Measurements from ENCODE around the gene EREG.
A peak's percentile ranks its signal among the peaks of the same experiment; 100 is the strongest.

The EREG gene, protein sequence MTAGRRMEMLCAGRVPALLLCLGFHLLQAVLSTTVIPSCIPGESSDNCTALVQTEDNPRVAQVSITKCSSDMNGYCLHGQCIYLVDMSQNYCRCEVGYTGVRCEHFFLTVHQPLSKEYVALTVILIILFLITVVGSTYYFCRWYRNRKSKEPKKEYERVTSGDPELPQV

DNA sequence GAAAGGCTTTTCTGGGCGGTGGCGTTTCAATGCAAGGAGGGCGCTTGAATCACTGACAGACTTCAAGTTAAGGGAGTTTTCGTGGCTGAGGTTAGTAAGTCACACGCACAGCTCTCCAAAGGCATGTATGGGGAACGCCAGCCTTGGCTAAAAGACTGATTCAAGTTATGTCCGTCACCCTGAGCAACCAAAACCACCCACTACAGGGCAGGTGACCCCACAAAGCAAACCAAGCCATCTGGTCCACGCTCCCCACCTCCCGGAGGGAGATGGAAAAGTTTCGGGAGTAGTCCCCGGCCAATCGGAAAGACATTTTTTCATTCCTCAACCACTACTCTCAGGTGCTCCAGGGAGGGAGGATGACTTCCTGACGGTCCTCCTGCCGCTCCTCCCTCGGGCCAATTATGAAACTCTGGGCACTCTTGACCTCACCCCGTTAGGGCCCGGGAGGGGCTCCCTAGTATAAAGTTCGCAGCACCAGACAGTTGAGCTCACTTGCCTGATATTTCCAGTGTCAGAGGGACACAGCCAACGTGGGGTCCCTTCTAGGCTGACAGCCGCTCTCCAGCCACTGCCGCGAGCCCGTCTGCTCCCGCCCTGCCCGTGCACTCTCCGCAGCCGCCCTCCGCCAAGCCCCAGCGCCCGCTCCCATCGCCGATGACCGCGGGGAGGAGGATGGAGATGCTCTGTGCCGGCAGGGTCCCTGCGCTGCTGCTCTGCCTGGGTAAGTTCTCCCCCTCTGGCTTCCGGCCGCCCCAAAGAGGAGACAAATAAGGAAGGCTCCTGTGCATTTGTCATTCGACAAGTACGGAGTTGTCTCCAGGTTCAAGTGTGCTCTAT lies at the start of gene EREG:
Gene EREG (plus strand): TSS at position 494 of the 840 bp plus-strand sequence. CDS start 164 bp downstream, at position 658.
- peaks cover 9% of the 10 kb centered on the region for H3K4me1 Mint-ChIP-seq (ENCODE audit: low read depth)
- no peaks in the 10 kb centered on the region for H3K36me3 Mint-ChIP-seq (ENCODE audit: low read depth)
- DNase-seq (ENCODE audit: low spot score): peak; percentile 6
- no peaks in the 10 kb centered on the region for H3K9me3 Mint-ChIP-seq
- peak within 1 kb of the TSS; percentile 76 for H3K4me3 Mint-ChIP-seq
- H3K27me3 Mint-ChIP-seq (ENCODE audit: low read depth): peaks cover 50% of the 10 kb centered on the region
- no peak within 1 kb of the TSS for H3K27ac Mint-ChIP-seq

DNA sequence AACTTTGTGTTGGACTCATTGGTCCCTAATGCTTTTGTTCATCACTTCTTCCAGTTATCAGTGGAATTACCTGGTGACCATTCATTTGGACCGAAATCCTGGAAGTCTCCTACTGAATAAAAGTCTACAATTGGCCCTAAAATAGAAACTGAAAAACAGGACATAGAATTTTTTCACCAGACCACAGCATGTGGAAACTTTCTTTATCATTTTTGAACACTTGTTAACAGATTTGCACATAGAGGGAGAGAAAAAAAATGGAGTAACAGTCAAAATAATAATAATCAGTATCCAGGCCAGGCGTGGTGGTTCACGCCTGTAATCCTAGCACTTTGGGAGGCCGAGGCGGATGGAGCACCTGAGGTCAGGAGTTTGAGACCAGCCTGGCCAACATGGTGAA lies 49.6 kb upstream of the EREG start:
- Mint-ChIP-seq H3K4me3 (no peak overlapping the region), H3K36me3 (ENCODE audit: low read depth) (no peaks in the 10 kb centered on the region), H3K4me1 (ENCODE audit: low read depth) (peaks cover 2% of the 10 kb centered on the region), H3K27me3 (ENCODE audit: low read depth) (no peaks in the 10 kb centered on the region), H3K9me3 (no peaks in the 10 kb centered on the region), H3K27ac (no peak overlapping the region)
- no peak for DNase-seq (ENCODE audit: low spot score)

DNA sequence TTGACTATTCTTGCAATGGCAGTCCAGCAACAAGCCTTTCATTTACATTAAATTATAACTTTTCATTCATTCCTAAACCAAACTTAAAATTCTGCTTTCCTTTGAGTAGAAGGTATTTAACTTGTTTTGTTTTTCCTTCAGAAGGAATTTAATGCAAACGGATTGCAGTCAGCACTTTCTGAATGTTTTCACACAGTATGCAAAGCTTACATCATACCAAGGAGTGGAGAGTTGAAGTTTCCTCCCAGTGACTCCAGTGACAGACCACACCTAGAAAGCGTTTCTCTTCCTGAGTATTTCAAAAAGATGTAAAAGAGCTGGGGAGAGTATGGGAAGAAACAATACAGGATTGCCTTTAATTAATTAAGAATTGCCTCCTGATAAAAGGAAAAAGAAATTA lies 48.5 kb upstream of the EREG start:
- DNase-seq (ENCODE audit: low spot score): no peak
- Mint-ChIP-seq H3K27me3 (ENCODE audit: low read depth) (peaks cover 6% of the 10 kb centered on the region), H3K27ac (no peak overlapping the region), H3K36me3 (ENCODE audit: low read depth) (no peaks in the 10 kb centered on the region), H3K4me3 (no peak overlapping the region), H3K9me3 (no peaks in the 10 kb centered on the region), H3K4me1 (ENCODE audit: low read depth) (peaks cover 2% of the 10 kb centered on the region)

DNA sequence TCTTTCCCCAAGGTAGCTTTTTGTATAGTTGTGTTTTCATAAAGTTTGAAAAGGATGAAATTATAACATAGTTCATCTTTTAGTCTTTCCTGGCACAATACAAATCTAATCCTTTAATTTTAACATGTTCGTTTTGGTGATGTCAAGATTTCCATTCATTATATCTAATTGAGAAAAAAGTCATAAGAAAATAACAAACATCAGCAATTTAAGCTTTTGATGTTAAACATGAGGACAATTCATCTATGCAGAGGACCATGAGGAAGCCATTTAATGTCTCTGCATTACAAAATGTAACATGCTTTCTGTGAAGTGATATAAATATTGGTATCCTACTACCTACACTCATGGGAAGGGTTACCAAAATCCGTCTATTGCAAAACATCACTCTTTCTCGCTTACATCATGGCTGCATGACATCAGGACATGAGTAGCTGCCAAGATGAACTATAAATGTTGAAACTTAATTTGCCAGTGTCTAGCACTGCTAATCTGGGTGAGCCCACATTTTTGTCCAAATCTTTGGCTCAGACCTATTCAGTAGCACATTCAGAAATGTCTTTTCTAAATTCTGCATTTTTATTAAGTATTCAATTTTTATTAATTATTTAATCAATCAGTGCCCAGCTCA lies 47.2 kb upstream of the EREG start:
- Mint-ChIP-seq H3K36me3 (ENCODE audit: low read depth) (no peaks in the 10 kb centered on the region), H3K9me3 (no peaks in the 10 kb centered on the region), H3K4me1 (ENCODE audit: low read depth) (no peaks in the 10 kb centered on the region), H3K4me3 (no peak overlapping the region), H3K27ac (no peak overlapping the region), H3K27me3 (ENCODE audit: low read depth) (peaks cover 12% of the 10 kb centered on the region)
- no peak for DNase-seq (ENCODE audit: low spot score)

DNA sequence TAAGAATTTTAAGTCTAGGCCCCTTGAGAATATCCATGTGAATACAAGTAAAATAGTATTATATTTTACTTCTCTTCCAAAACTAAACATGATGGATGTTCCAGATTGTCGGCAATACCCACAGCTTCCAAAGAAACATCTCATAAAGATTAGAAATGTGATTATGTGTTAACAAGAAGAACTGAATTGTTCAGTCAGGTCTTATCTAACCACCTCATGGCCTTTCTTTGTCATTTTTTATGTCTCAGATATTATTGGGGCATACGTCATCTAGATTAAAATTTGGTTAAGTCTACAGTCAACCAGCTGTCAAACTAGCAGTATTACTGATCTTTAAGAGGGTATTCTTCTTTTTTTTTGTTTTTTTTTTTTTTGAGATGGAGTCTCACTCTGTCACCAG lies 46.7 kb upstream of the EREG start:
- H3K27ac Mint-ChIP-seq: no peak overlapping the region
- H3K4me1 Mint-ChIP-seq (ENCODE audit: low read depth): no peaks in the 10 kb centered on the region
- H3K27me3 Mint-ChIP-seq (ENCODE audit: low read depth): peaks cover 12% of the 10 kb centered on the region
- no peak overlapping the region for H3K4me3 Mint-ChIP-seq
- H3K36me3 Mint-ChIP-seq (ENCODE audit: low read depth): no peaks in the 10 kb centered on the region
- H3K9me3 Mint-ChIP-seq: no peaks in the 10 kb centered on the region
- no peak for DNase-seq (ENCODE audit: low spot score)

DNA sequence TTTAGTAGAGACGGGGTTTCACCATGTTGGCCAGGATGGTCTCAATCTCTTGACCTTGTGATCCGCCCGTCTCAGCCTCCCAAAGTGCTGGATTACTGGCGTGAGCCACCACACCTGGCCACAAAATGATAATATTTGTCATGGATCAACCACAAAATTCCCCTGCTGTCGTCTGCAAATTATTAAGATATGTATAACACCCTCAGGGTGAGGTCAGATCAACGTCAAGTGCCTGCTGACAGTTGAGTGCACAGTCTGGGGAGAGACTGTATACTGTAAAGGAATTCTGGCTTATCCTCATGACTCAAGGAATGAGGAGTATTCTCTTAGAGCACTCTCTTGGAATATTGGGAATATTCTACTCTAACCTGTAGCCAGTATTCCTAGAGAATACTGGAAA lies 45.5 kb upstream of the EREG start:
- no peaks in the 10 kb centered on the region for H3K4me1 Mint-ChIP-seq (ENCODE audit: low read depth)

DNA sequence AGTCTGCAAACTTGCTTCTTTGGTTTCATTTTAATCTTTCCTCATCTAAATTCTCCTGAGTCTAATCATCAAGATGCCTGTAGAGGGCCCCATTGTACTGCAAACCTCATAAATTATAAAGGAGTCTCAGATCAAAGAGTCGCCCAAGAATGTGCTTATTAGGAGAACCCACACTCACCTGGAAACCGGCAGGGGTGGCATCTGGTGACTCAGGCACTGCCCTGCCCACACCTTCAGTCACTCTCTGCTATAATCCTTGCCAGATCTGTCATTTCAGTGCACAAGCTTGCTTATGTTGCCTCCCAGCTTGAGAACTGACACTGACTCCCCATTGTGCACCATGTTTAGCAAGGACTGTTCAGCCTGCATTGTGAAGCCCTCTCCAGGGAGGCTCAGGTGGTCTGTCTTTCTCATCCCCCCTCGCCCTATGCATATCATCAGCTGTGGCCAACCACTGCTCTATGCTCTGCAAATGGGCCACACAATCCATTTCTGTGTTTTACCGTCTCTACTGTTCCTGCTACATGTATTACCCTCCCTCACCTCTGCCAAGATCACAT lies 44.3 kb upstream of the EREG start:
- peak; percentile 22 for DNase-seq (ENCODE audit: low spot score)
- H3K9me3 Mint-ChIP-seq: no peaks in the 10 kb centered on the region
- H3K27ac Mint-ChIP-seq: no peak overlapping the region
- H3K4me1 Mint-ChIP-seq (ENCODE audit: low read depth): no peaks in the 10 kb centered on the region
- H3K36me3 Mint-ChIP-seq (ENCODE audit: low read depth): no peaks in the 10 kb centered on the region
- no peak overlapping the region for H3K4me3 Mint-ChIP-seq
- H3K27me3 Mint-ChIP-seq (ENCODE audit: low read depth): peaks cover 21% of the 10 kb centered on the region

More for the DNA sequence above, 45.5 kb upstream of the EREG start:
- H3K4me3 Mint-ChIP-seq: no peak overlapping the region
- DNase-seq (ENCODE audit: low spot score): no peak
- no peaks in the 10 kb centered on the region for H3K36me3 Mint-ChIP-seq (ENCODE audit: low read depth)
- peaks cover 20% of the 10 kb centered on the region for H3K27me3 Mint-ChIP-seq (ENCODE audit: low read depth)
- H3K9me3 Mint-ChIP-seq: no peaks in the 10 kb centered on the region
- no peak overlapping the region for H3K27ac Mint-ChIP-seq

DNA sequence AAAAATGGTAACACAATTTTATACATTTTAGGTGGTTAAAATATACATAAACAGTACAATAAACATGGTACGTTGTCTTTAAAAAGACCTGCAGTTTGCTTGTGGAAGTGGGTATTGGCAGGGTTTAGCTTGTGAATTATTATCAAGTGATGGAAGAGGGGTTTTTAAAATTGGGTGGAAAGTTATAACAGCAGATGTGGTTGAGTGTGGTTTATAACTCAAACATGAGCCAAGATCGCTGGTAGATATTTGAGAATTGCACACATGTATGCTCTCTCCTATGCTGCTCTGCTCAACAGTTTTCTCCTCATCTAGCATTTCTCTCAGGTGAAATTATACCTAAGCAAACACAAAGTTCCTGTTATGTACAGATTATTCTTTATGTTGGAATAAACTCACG lies 42.6 kb upstream of the EREG start:
- no peak for DNase-seq (ENCODE audit: low spot score)
- H3K4me1 Mint-ChIP-seq (ENCODE audit: low read depth): no peaks in the 10 kb centered on the region

DNA sequence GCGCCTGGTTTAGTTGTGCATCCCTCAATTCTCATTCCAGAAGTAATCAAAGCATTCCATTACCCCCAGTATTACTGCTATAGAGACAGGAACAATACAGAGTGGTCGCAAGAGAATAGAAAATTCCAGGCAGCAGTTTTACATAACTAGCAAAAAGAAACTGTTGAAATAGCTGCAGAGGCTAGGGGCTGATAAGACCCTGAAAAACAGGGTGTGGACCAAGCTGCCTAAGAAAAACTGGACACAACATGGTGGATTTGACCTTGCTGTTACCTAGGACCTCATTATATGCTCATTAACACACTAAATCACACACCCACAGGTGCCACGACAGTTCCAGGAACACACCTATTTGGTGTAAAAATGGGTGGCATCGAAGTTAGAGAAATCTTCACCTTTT lies 41.3 kb upstream of the EREG start:
- Mint-ChIP-seq H3K27ac (no peak overlapping the region), H3K4me3 (no peak overlapping the region), H3K9me3 (no peaks in the 10 kb centered on the region), H3K27me3 (ENCODE audit: low read depth) (peaks cover 30% of the 10 kb centered on the region), H3K36me3 (ENCODE audit: low read depth) (no peaks in the 10 kb centered on the region), H3K4me1 (ENCODE audit: low read depth) (no peaks in the 10 kb centered on the region)
- no peak for DNase-seq (ENCODE audit: low spot score)

More for the DNA sequence above, 42.6 kb upstream of the EREG start:
- Mint-ChIP-seq H3K27ac (no peak overlapping the region), H3K9me3 (no peaks in the 10 kb centered on the region), H3K4me3 (no peak overlapping the region), H3K27me3 (ENCODE audit: low read depth) (peaks cover 24% of the 10 kb centered on the region), H3K36me3 (ENCODE audit: low read depth) (no peaks in the 10 kb centered on the region)

DNA sequence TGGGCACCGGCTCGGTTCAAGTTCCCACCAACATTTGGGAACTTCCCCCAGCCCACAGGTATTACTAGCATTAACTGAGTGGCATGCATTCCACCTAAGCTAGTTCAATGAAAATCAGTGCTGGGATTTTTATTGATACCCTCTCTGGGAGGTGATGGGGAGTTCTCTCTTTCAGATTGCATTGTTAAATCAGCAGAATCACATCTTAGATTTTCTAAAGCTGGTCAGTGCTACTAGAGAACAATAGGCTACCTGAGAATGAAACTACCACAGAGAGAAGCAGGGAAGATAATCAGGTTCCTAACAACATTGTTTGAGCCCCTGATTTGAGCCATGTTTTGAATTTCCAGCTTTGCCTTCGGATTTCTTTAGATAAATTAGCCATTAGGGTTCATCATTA lies 40.7 kb upstream of the EREG start:
- no peak for DNase-seq (ENCODE audit: low spot score)
- H3K4me1 Mint-ChIP-seq (ENCODE audit: low read depth): no peaks in the 10 kb centered on the region
- no peak overlapping the region for H3K27ac Mint-ChIP-seq
- no peak overlapping the region for H3K4me3 Mint-ChIP-seq
- no peaks in the 10 kb centered on the region for H3K9me3 Mint-ChIP-seq
- no peaks in the 10 kb centered on the region for H3K36me3 Mint-ChIP-seq (ENCODE audit: low read depth)
- H3K27me3 Mint-ChIP-seq (ENCODE audit: low read depth): peaks cover 36% of the 10 kb centered on the region

DNA sequence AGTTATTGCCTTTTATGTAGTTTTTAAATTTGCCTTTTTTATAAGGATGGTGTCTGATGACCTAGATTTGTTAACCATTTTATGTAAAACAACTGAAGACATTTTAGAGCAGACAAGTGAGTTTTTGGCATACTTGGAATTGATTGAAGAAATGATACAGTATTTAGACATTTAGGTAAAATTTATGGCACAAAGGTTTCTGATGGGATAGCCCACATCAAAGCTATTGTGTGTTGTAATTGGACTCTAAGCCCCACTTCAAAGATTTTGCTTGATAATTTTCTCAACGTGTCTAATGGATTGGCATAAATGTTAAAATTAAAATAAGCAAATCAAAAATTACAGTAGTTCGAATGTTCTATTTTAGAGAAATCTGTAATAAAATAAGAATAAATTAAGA lies 39.1 kb upstream of the EREG start:
- no peak overlapping the region for H3K4me3 Mint-ChIP-seq
- no peaks in the 10 kb centered on the region for H3K4me1 Mint-ChIP-seq (ENCODE audit: low read depth)
- peaks cover 37% of the 10 kb centered on the region for H3K27me3 Mint-ChIP-seq (ENCODE audit: low read depth)
- no peak overlapping the region for H3K27ac Mint-ChIP-seq
- no peaks in the 10 kb centered on the region for H3K9me3 Mint-ChIP-seq
- H3K36me3 Mint-ChIP-seq (ENCODE audit: low read depth): no peaks in the 10 kb centered on the region
- DNase-seq (ENCODE audit: low spot score): no peak

DNA sequence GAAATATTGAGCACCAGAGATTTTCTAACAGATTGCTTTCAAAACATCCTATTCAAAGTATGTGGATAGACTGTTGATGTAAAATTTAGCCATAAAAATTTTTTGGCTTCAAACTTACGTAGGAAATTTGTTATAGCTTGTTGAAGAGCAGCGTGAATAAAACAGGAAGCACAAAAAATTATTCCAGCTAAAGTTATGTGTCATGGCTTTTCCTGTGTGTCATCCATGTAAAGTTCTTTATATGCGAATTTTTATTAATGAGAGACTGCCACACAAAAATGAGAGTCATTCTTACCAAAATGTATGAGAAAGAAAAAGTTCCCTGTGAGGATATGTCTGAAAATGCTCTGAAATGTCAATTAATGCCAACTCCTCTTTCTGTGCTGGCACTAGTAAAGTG lies 37.2 kb upstream of the EREG start:
- no peaks in the 10 kb centered on the region for H3K4me1 Mint-ChIP-seq (ENCODE audit: low read depth)
- no peaks in the 10 kb centered on the region for H3K36me3 Mint-ChIP-seq (ENCODE audit: low read depth)
- H3K27ac Mint-ChIP-seq: no peak overlapping the region
- no peak for DNase-seq (ENCODE audit: low spot score)
- H3K27me3 Mint-ChIP-seq (ENCODE audit: low read depth): peaks cover 33% of the 10 kb centered on the region
- H3K4me3 Mint-ChIP-seq: no peak overlapping the region
- no peaks in the 10 kb centered on the region for H3K9me3 Mint-ChIP-seq

DNA sequence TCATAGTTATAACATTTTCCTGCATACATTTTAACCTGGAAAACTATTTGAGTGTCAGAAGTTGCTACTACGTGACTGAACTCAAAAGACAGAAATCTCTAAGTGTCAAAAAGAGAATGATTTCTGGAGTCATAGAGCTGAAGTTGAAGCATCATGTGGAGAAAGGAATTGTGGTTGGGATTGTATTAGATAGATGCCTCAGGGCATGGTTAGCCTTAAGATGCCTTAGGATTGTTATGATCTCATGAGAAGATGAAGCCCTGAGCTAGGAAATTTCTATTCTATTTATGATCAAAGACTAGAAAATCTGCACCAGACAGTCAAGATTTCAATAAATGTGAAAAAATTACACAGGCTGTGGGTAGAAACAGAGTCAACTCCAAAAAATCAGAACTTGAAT lies 36.4 kb upstream of the EREG start:
- H3K4me1 Mint-ChIP-seq (ENCODE audit: low read depth): no peaks in the 10 kb centered on the region
- peaks cover 31% of the 10 kb centered on the region for H3K27me3 Mint-ChIP-seq (ENCODE audit: low read depth)
- H3K9me3 Mint-ChIP-seq: no peaks in the 10 kb centered on the region
- DNase-seq (ENCODE audit: low spot score): no peak
- H3K27ac Mint-ChIP-seq: no peak overlapping the region
- no peak overlapping the region for H3K4me3 Mint-ChIP-seq
- no peaks in the 10 kb centered on the region for H3K36me3 Mint-ChIP-seq (ENCODE audit: low read depth)

DNA sequence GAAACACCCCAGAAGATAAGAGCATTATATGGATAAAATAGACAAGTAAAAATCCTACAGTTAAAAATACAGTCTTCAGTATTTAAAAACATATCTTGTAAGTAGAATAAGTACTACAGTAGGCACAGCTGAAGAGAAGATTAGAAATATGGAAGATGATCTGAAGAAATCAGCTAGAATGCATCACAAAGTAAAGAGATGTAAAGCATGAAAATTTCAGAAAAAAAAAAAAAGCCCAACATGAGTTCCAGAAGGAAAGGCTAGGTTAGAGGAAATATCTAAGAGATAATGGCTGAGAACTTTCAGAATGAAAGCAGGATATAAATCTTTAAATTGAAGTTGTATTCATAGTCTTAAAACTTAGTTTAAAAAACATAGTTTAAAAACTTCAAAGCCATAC lies 35.6 kb upstream of the EREG start:
- no peaks in the 10 kb centered on the region for H3K4me1 Mint-ChIP-seq (ENCODE audit: low read depth)
- H3K36me3 Mint-ChIP-seq (ENCODE audit: low read depth): no peaks in the 10 kb centered on the region
- no peak overlapping the region for H3K27ac Mint-ChIP-seq
- no peak overlapping the region for H3K4me3 Mint-ChIP-seq
- no peak for DNase-seq (ENCODE audit: low spot score)
- no peaks in the 10 kb centered on the region for H3K9me3 Mint-ChIP-seq
- peaks cover 28% of the 10 kb centered on the region for H3K27me3 Mint-ChIP-seq (ENCODE audit: low read depth)

All from T-helper 2 cell treated with Interferon-gamma antibody and Interleukin-4, amounts not matched to agents 5 μg/mL and 100 μg/mL, for 36 hours (primary cell).